ENCODE data around the gene EXOC7.

Gene EXOC7

GRCh38 chr17:76056882-76057281 is 46.7 kb downstream of the EXOC7 start:
- TF ChIP-seq, protein P1, sequence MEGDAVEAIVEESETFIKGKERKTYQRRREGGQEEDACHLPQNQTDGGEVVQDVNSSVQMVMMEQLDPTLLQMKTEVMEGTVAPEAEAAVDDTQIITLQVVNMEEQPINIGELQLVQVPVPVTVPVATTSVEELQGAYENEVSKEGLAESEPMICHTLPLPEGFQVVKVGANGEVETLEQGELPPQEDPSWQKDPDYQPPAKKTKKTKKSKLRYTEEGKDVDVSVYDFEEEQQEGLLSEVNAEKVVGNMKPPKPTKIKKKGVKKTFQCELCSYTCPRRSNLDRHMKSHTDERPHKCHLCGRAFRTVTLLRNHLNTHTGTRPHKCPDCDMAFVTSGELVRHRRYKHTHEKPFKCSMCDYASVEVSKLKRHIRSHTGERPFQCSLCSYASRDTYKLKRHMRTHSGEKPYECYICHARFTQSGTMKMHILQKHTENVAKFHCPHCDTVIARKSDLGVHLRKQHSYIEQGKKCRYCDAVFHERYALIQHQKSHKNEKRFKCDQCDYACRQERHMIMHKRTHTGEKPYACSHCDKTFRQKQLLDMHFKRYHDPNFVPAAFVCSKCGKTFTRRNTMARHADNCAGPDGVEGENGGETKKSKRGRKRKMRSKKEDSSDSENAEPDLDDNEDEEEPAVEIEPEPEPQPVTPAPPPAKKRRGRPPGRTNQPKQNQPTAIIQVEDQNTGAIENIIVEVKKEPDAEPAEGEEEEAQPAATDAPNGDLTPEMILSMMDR (IDR thresholded peaks at IDR 0.05): no peak
- Histone ChIP-seq H3K27me3 (no peaks in the 10 kb centered on the region), H3K9me3 (no peaks in the 10 kb centered on the region), H3K4me3 (ENCODE audit: low read depth in 1 of 2, low read length in 1 of 2) (no peak overlapping the region), H3K4me1 (ENCODE audit: control insufficient read depth in 1 of 2, insufficient read depth in 1 of 2, low read depth in 1 of 2, low read length in 1 of 2) (no peaks in the 10 kb centered on the region), H3K27ac (no peak overlapping the region), H3K36me3 (peaks cover 90% of the 10 kb centered on the region)

- no peak overlapping the region for H3K27ac ChIP-seq
Observed at GRCh38 chr17:76054112-76054476, 49.5 kb downstream of the EXOC7 start.

DNA sequence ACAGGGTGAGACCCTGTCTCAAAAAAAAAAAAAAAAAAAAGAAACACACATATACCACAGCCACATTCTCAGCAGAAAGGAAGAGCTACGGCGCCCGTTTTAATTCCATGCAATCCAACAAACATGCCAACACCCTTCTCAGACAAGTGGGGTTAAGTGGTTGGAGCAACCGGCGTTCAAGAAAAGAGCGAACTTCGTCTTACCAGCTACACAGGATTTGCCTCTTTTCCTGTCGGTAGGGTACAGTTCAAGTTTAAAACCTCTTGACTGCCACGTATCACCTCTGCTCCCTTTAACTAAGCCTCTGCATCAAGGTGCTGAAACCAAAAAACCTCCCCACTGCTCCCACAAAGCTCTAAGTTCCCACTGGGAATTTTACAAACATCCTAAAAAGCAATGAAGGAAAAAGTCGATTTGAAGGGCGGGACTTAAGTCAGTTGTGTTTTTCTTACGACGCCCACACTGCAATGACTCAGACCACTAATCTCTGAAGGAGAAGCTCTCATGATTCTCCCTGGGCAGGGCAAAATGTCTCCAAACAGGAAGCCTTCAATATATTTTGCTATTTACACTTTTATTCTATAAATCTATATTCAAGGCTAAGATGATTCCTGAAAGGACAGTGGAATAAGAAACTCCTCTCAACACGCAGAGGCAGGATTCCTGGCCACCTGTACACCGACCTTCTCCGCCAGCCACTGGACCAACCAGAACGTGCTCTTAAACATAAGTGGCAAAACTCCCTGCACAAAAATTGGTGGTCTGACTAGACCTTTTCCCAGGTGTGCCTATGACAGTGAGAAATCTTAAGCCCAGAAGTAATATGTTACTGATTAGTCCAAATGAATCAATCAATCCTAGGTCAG is 50.1 kb downstream of the EXOC7 start:
- no peak overlapping the region for H3K4me3 ChIP-seq (ENCODE audit: low read depth in 1 of 2, low read length in 1 of 2)
- TF ChIP-seq, protein P1 (IDR thresholded peaks at IDR 0.05): no peak
- H3K9me3 ChIP-seq: no peaks in the 10 kb centered on the region
- H3K27ac ChIP-seq: no peak overlapping the region
- no peaks in the 10 kb centered on the region for H3K4me1 ChIP-seq (ENCODE audit: control insufficient read depth in 1 of 2, insufficient read depth in 1 of 2, low read depth in 1 of 2, low read length in 1 of 2)
- no peaks in the 10 kb centered on the region for H3K27me3 ChIP-seq
- peaks cover 91% of the 10 kb centered on the region for H3K36me3 ChIP-seq

More at GRCh38 chr17:76054112-76054476, 49.5 kb downstream of the EXOC7 start:
- Histone ChIP-seq H3K4me3 (ENCODE audit: low read depth in 1 of 2, low read length in 1 of 2) (no peak overlapping the region), H3K9me3 (no peaks in the 10 kb centered on the region), H3K4me1 (ENCODE audit: control insufficient read depth in 1 of 2, insufficient read depth in 1 of 2, low read depth in 1 of 2, low read length in 1 of 2) (no peaks in the 10 kb centered on the region), H3K36me3 (peaks cover 91% of the 10 kb centered on the region), H3K27me3 (no peaks in the 10 kb centered on the region)
- TF ChIP-seq, protein P1 (IDR thresholded peaks at IDR 0.05): no peak

GRCh38 chr17:76051561-76051960 is 52.0 kb downstream of the EXOC7 start:
- Histone ChIP-seq H3K36me3 (peaks cover 91% of the 10 kb centered on the region), H3K27ac (no peak overlapping the region), H3K27me3 (no peaks in the 10 kb centered on the region)

GRCh38 chr17:76050538-76051467 is 52.8 kb downstream of the EXOC7 start:
- Histone ChIP-seq H3K27ac (no peak overlapping the region), H3K4me3 (ENCODE audit: low read depth in 1 of 2, low read length in 1 of 2) (no peak overlapping the region), H3K4me1 (ENCODE audit: control insufficient read depth in 1 of 2, insufficient read depth in 1 of 2, low read depth in 1 of 2, low read length in 1 of 2) (no peaks in the 10 kb centered on the region), H3K36me3 (peaks cover 90% of the 10 kb centered on the region), H3K9me3 (no peaks in the 10 kb centered on the region), H3K27me3 (no peaks in the 10 kb centered on the region)
- TF ChIP-seq, protein P1 (IDR thresholded peaks at IDR 0.05): no peak

More at GRCh38 chr17:76051561-76051960, 52.0 kb downstream of the EXOC7 start:
- Histone ChIP-seq H3K4me1 (ENCODE audit: control insufficient read depth in 1 of 2, insufficient read depth in 1 of 2, low read depth in 1 of 2, low read length in 1 of 2) (no peaks in the 10 kb centered on the region), H3K9me3 (no peaks in the 10 kb centered on the region), H3K4me3 (ENCODE audit: low read depth in 1 of 2, low read length in 1 of 2) (no peak overlapping the region)
- TF ChIP-seq, protein P1 (IDR thresholded peaks at IDR 0.05): no peak

Measured in neutrophil (primary cell).